MM.1S (cell line): Measurements from ENCODE around the gene CCT6B.

ENCODE experiments used
- DNase-seq: peaks from one replicate; pipeline ENCODE4 v3.0.0-alpha.2; 2015
- H2AFZ ChIP-seq: fragments of 300-600 bp; sonication (generic); 2 replicates; pipeline ENCODE4 v1.6.0; 2016; ENCODE audit warnings: antibody characterized with exemption, low read length
- H3F3A ChIP-seq: fragments of 300-600 bp; sonication (generic); 2 replicates; pipeline ENCODE4 v1.6.1; 2016; ENCODE audit warnings: mild to moderate bottlenecking, antibody characterized with exemption, low read length, moderate library complexity, mixed read lengths; ENCODE audit not compliant: insufficient read depth
- H3K27ac ChIP-seq: fragments of 300-600 bp; sonication (generic); 2 replicates; pipeline ENCODE4 v1.5.1; 2016; ENCODE audit warnings: mild to moderate bottlenecking, low read length
- H3K27me3 ChIP-seq: fragments of 300-600 bp; sonication (generic); replicated peaks from 2 replicates; pipeline ENCODE4 v1.6.0; 2016; ENCODE audit warnings: low read length; ENCODE audit not compliant: insufficient read depth
- H3K36me3 ChIP-seq: fragments of 300-600 bp; sonication (generic); replicated peaks from 2 replicates; pipeline ENCODE4 v1.6.1; 2016; ENCODE audit warnings: mild to moderate bottlenecking, low read length, mixed read lengths; ENCODE audit not compliant: insufficient read depth
- H3K4me1 ChIP-seq: fragments of 300-600 bp; sonication (generic); 2 replicates; pipeline ENCODE4 v1.6.1; 2016; ENCODE audit warnings: low read length, mixed read lengths
- H3K4me2 ChIP-seq: fragments of 300-600 bp; sonication (generic); 2 replicates; pipeline ENCODE4 v1.6.0; 2016; ENCODE audit warnings: low read depth, low read length
- H3K4me3 ChIP-seq: fragments of 300-600 bp; sonication (generic); 2 replicates; pipeline ENCODE4 v1.5.1; 2016; ENCODE audit warnings: low read length, mixed read lengths
- H3K79me2 ChIP-seq: fragments of 300-600 bp; sonication (generic); 2 replicates; pipeline ENCODE4 v1.6.1; 2016; ENCODE audit warnings: mixed run types, low read length, mixed read lengths
- H3K9ac ChIP-seq: fragments of 300-600 bp; sonication (generic); 2 replicates; pipeline ENCODE4 v1.6.1; 2016; ENCODE audit warnings: low read length, mixed read lengths
- H3K9me2 ChIP-seq: fragments of 300-600 bp; sonication (generic); replicated peaks from 2 replicates; pipeline ENCODE4 v1.6.1; 2016; ENCODE audit warnings: mild to moderate bottlenecking, low read length, mixed read lengths; ENCODE audit not compliant: insufficient read depth
- H3K9me3 ChIP-seq: fragments of 300-600 bp; sonication (generic); replicated peaks from 2 replicates; pipeline ENCODE4 v1.6.1; 2016; ENCODE audit warnings: mild to moderate bottlenecking, low read length, mixed read lengths; ENCODE audit not compliant: insufficient read depth
- H4K20me1 ChIP-seq: fragments of 300-600 bp; sonication (generic); 2 replicates; pipeline ENCODE4 v1.6.1; 2016; ENCODE audit warnings: mild to moderate bottlenecking, low read length, moderate library complexity, mixed read lengths; ENCODE audit not compliant: insufficient read depth
- CTCF ChIP-seq: fragments of 300-600 bp; sonication (generic); IDR thresholded peaks from 2 replicates; pipeline ENCODE4 v1.5.1; 2016; ENCODE audit warnings: antibody characterized with exemption, low read length, mixed read lengths
- EZH2 ChIP-seq: fragments of 300-600 bp; sonication (generic); optimal IDR thresholded peaks from 2 replicates; pipeline ENCODE3; 2017; ENCODE audit warnings: low read depth, mild to moderate bottlenecking, antibody characterized with exemption, low read length, mixed read lengths
- EZH2phosphoT487 ChIP-seq: fragments of 300-600 bp; sonication (generic); IDR thresholded peaks from 2 replicates; pipeline ENCODE4 v1.6.1; 2018; ENCODE audit warnings: antibody characterized with exemption, low read length

The CCT6B gene

DNA sequence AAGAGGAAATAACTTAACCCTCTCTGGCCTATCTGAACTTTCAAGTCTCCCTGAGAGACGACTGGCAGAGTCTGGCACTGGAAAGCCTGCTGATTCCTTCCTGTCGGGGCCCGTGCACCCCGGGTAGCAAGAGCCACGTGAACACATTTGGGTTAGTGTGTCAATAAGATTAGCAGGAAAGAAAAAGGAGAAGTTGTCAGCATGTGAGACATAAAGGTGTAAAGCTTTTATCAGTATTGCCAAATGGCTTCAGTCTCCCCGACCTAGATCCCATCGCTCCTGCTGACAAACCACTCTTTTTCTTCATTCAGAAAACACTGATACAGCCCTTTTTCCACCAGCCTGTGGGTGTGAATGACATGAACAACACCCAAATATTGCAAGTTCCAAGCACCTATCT, 74.4 kb downstream of the CCT6B start:
- H3K9me3 ChIP-seq, result no peaks in the 10 kb centered on the region
- H3K79me2 ChIP-seq, result no peaks in the 10 kb centered on the region
- H3K4me2 ChIP-seq, result no peak overlapping the region
- no peaks in the 10 kb centered on the region for H3K36me3 ChIP-seq
- H3K4me3 ChIP-seq, result no peak overlapping the region
- H3K27me3 ChIP-seq, result no peaks in the 10 kb centered on the region
- H3K27ac ChIP-seq, result no peak overlapping the region
- no peaks in the 10 kb centered on the region for H3F3A ChIP-seq
- no peak for TF ChIP-seq EZH2
- no peak for TF ChIP-seq CTCF
- no peak for TF ChIP-seq EZH2phosphoT487
- no peak overlapping the region for H3K9ac ChIP-seq
- no peaks in the 10 kb centered on the region for H4K20me1 ChIP-seq
- no peak for DNase-seq
- no peaks in the 10 kb centered on the region for H3K9me2 ChIP-seq
- no peaks in the 10 kb centered on the region for H3K4me1 ChIP-seq
- H2AFZ ChIP-seq, result no peak overlapping the region

DNA sequence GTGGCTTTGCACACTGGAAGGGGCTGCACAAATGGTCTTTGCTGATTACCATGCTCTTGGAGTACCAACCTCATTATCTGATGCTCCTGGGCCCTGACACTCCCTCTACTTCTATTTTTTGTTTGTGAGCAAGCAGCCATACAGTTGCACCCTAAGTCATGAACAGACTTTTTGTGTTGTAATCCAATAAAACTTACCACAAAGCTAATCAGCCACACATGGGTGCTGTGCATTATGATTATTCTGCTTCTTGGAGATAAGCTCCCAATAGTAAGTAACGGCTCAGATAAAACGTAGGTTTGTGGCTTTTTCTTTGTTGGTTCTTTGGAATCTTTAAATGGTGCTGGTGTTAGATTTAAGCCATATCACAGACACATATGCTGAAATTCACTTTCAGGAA, 76.2 kb downstream of the CCT6B start:
- no peaks in the 10 kb centered on the region for H3F3A ChIP-seq
- H3K27ac ChIP-seq, result no peak overlapping the region
- DNase-seq, result no peak
- no peak overlapping the region for H3K4me2 ChIP-seq
- no peaks in the 10 kb centered on the region for H4K20me1 ChIP-seq
- no peaks in the 10 kb centered on the region for H3K9me2 ChIP-seq
- TF ChIP-seq CTCF (no peak), EZH2phosphoT487 (no peak), EZH2 (no peak)
- H3K9ac ChIP-seq, result no peak overlapping the region
- no peaks in the 10 kb centered on the region for H3K4me1 ChIP-seq
- H2AFZ ChIP-seq, result no peak overlapping the region
- no peaks in the 10 kb centered on the region for H3K79me2 ChIP-seq
- no peaks in the 10 kb centered on the region for H3K27me3 ChIP-seq
- H3K9me3 ChIP-seq, result no peaks in the 10 kb centered on the region
- H3K4me3 ChIP-seq, result no peak overlapping the region
- H3K36me3 ChIP-seq, result no peaks in the 10 kb centered on the region

GRCh38 chr17:34884597-34884996, 76.7 kb downstream of the CCT6B start:
- H3K4me2 ChIP-seq, result no peak overlapping the region
- H3K9ac ChIP-seq, result no peak overlapping the region
- H3K9me2 ChIP-seq, result no peaks in the 10 kb centered on the region
- no peak overlapping the region for H3K4me3 ChIP-seq
- no peak overlapping the region for H2AFZ ChIP-seq
- DNase-seq, result no peak
- no peaks in the 10 kb centered on the region for H3K4me1 ChIP-seq
- no peaks in the 10 kb centered on the region for H3K27me3 ChIP-seq
- H4K20me1 ChIP-seq, result no peaks in the 10 kb centered on the region
- no peak overlapping the region for H3K27ac ChIP-seq
- H3F3A ChIP-seq, result no peaks in the 10 kb centered on the region
- no peaks in the 10 kb centered on the region for H3K79me2 ChIP-seq
- no peaks in the 10 kb centered on the region for H3K36me3 ChIP-seq
- TF ChIP-seq EZH2, result no peak
- no peak for TF ChIP-seq EZH2phosphoT487
- no peak for TF ChIP-seq CTCF
- H3K9me3 ChIP-seq, result no peaks in the 10 kb centered on the region
